Glomerular endothelial cell (primary cell): ENCODE measurements around the gene FAR2. TPM values are rescaled to one million over a fixed set of nuclear protein-coding genes. Genes with fewer than 3 reads are reported as not detected.
"Not testable (repeated sequence)": the region's sequence is repeated elsewhere in the genome, so short reads cannot be mapped to it uniquely, and the experiment has no call there.

Experiments
- DNase-seq: peaks from one replicate; pipeline ENCODE4 v3.0.0-alpha.2; 2011; ENCODE audit warnings: low read depth, low spot score; ENCODE audit errors: extremely low read depth
- total RNA-seq: library from RNA; depleted of rRNA; stranded (reverse); fragments of >200 nt; gene quantifications from 2 replicates; pipeline ENCODE4 v1.2.3, GENCODE V29; 2015

FAR2 gene
- total RNA-seq, 1 donor from 2014 or later = 51.4 TPM

DNA sequence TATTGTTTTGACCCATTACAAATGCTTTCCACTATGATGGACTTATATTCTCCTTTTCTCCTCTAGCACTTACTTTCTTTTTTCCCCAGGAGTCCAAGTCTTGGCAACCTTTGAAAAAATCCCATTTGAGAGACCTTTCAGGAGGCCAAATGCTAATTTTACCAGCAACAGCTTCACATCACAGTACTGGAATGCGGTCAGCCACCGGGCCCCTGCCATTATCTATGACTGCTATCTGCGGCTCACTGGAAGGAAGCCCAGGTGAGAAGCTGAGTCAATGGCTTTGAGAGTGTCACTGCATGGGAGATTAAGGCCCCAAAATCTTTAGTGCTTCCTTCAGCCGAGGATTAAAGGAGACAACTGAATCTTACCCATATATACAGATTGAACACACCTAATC, 167.7 kb downstream of the FAR2 start:
- DNase-seq = no peak

DNA sequence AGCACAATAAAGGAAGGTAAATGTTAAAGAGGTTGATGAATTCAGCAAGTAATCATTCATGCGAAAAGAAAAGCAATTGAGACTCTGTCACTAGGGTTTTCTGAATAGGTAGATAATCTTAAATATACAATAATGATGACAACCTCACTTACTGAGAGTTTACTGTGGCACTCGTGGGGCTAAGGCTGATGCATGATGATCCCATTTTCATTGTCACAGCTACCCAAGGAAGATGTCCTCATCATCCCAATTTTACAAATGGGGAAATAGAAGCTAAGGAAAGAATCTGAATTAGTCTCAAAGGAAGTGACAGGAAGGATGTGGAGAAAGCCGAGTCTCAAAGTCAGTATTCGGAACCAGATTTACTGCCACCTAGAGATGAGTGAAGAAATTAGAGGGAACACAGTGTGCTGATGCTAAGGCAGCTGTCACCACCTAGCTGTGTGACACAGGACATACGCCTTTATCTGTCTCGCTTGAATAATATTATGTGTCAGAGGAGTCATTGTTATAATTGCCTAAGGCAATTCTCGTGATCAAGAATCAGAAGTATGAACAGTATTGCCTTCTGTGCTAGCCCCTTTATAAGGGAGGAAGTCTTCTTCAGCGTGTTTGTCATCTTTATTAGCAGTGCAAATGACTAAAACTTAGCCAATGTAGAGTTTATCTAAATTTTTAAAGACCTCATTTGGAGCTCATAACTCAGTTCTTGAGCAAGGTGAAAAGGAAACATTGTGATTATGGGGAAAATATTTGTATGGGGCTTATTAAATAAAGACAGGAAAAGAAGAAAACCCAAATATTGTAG, 168.7 kb downstream of the FAR2 start:
- peak; percentile 33 for DNase-seq

DNA sequence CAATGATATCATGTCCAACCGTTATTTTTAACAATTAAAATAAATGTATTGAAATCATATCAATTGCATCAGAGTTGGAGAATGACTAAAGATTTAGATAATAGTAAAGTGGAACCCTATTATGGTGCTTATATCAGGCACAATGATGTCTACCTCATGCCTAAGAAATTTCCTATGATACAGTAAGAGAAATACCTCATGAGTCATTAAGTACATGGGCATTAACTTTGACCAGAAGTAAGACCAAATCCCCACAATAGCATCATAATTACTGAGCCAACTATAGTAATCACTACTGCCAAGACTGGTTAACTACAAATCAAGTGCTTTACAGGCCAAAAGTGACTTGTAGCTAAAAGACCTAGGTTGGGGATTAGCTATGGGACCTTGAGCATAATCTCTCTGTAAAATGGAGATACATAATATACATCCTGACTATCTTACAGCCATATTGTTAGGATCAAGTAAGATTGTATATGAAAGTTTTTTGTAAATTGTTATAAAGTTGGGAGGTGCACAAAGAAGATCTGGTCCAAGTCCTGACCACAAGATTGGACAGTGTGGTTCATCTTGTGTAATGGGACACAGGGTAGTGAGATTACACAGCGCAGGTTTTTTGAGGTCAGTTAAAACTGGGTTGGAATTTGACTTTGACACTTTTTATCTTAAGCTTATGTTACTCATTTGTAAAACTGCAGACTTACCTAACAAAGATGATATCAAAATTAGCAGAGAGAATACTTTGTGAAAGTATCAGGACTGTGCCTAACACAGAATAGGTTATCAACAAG, 171.4 kb downstream of the FAR2 start:
- peak; percentile 36 for DNase-seq

DNA sequence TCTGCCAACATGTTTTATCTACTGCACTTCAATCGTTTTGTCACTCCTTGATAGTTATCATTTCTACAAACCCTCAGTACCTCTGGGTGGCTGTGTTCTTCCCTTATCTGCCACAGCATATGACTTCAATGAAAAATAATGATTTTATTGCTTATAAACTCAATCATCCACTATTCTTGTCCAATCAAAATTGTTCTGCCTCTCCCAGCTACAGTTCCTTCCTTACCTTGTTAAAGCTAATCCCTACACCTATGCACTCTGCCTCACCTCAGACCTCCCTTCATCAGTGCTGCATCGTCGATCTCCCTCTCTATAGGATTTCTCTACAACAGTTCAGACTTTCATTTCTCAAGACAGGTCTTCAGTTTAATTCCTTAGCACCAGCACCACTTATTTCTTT, 173.1 kb downstream of the FAR2 start:
- no peak for DNase-seq

DNA sequence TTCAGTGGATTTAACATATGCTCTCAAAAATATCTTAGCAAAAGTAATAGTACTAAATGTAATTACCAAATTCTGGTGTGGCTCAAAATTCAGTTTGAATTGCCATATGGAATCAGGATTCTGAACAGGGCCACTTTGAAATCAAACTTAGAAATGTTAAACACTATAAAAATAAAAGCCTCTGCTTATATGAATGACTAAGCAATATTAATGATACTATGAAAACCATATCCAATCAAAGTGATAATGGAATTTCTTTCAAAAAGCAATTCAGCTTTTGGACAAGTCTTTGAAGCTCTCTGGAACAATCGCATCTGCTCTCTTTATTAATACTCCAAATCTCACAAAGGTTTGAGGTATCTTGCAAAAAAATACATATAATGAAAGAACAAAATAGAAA, 180.3 kb downstream of the FAR2 start:
- no peak for DNase-seq

DNA sequence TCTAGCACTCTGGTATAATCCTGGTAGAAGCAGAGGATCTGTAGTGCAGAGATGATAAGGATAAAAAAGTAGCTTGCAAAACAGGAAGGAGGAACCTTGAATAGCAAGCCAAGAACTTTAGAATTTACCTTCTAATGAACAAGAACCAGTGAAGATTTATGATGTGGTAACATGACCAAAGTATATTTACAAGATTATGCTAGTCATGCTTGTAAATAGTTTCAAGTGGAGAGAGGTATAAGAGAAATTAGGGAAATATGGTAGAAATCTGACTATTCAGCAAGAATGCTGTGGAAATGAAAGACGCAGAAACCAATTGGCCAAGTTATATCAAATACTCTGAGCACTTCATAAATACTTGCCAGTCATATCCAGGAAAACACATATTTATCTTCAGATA, 184.1 kb downstream of the FAR2 start:
- DNase-seq = no peak

DNA sequence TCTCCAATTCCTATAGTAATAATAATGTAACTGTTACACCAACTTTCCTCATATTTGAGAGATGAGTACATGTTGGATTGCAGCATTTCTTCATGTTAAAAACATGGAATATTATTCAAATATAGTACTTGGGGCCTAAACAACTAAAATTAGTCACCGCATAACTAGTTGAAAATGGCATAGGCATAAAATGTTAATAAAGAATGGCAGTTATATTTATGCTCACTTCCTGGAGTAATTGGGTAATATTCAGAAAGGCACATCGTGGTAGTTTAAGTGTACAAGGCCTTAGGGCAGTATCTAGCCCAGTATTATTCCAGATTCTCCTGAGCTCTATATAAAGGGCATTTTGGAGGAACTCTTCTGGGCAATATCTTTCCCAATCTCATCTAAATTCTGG, 185.9 kb downstream of the FAR2 start:
- no peak for DNase-seq

DNA sequence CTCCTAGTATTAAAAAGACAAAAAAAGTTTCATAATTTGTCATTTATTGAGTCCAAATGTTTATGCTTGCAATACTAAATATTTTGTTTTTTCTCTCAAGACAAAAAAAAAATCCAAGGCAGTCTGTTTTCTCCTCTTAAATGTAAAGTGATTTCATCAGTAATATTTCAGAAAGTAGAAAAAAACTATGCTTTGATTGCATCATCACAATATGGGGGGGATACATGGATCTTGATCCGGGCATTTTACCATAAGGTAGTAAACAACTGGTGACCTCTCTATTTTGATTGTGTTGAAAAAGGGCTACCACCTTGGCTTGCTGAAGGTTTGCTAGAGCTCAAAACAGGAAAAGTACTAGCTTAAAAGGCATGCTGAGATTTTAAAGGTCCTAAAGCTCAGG, 188.2 kb downstream of the FAR2 start:
- DNase-seq = no peak

DNA sequence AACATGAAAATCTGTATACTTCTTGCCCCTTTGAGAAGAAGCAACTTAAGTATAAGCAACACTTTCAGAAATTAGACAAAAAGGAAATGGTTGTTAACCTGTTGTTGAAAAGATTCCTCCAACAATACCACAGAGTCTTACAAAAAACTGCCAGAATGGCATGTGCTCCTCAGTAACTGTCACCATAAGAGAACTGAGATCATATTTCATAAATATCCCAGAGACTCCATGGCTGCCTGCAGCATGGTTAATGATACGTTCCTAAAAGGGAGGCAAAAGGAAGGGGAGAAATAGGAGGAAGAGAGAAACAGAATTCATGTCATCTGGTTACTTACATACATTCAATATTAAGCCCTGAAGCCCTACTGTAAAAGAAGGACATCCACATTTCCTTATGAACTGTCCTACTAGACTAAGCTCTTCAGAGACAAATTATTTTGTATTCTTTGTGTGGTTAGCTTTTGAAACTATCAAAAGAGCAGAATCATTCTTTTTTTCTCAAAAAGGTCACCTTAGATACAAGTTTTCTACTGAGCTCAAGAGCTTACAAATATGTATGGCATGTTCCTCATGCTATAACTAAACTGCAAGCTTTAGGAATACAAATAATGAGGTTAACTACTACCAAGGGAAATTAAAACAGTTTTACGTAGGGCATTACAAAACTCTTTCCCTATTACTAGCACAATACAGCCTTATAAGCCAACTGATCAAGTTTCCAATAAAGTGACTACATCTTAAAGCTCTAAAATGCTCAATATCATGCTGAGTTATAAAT, 194.1 kb downstream of the FAR2 start:
- no peak for DNase-seq

DNA sequence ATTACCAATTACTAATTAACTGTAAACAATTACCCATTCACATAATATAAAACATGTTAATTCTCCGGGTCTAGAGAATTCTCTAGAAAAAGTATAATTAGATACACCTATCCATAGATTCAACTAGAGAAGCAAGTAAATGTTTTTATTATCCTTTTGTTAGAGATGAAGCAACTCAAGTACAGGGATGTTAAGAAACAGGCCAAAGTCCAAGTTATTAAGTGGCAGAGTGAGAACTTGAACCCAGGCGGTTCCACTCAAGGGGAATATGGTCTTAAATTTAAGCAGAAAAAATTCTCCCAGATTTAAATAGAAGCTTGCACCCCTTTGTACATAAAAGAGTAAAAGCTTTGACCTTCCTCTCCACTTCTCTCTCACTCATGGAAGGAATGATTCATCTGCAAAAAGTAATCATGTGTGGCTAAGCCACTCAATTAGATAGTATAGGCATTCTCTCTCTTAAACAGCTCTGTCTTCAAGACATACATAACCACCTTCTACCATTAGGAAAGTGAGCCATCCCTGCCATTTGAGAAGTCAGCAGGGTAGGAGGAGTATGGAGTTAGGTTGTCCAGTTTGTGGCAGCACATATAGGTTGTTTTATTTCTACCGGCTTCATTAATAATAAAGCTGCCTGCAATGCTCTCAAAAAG, 197.8 kb downstream of the FAR2 start:
- DNase-seq = no peak

DNA sequence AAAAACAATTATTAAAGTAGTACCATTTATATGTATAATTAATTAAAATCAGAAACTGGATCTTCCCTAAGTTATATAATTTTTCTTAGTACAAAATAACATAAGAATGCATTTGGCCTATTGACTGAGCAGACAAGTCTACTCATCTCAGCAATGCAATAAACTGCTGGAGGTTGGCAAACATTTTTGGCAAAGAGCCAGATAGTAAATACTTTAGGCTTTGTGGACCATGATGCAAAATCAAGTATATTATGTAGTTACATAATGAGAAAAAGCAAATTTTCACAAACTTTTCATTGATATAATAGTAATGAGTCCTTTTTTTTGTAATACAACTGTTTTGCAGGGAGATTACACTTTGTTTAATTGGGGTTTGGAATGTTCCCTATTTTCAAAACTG, 201.0 kb downstream of the FAR2 start:
- DNase-seq = no peak

DNA sequence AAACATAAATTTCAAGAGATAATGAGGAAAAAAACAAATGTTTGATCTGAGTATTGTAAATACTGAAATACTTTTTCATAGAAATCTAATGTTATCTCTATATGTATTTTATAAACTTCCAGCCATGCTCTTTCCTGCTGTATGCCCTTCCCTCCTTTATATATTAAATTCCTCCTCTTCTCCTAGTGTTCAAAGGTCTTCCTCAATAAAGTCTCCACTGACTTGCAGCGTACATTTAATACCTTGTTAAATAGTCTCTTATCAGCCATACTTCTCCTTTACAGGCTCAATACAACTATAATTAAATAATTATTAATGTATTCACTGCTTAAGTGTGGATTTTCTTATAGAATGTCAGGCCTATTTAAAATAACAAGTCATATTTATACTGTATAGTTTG, 205.9 kb downstream of the FAR2 start:
- DNase-seq = no peak

DNA sequence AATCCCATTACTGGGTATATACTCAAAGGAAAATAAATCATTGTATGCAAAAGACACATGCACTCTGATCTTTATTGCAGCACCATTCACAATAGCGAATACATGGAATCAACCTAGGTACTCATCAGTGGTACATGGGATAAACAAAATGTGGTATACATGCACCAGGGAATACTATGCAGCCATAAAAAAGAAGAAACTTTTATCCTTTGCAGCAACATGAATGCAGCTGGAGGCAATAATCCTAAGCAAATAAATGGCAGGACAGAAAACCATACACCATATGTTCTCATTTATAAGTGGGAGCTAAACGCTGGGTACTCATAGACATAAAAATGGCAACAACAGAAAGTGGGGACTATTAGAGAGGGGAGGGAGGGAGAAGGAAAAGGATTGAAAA, 216.0 kb downstream of the FAR2 start:
- DNase-seq = no peak

DNA sequence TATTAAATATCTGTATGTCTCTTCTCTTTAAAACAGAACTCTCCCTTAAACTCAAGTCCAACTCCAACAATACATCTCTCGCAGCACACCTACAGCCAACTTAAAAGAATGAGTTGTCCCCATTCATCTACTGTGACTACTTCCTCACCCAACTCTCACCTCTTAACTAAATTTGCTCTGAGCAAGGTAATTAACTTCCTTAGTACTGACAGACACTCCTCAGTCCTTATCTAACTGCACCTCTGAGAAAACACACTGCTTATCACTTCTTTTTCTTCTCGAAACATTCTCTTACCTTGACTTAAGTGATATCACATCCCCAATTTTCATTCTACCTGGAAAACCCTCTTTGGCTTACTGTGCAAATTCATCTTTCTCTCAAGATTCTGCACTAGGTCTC, 224.9 kb downstream of the FAR2 start:
- DNase-seq = no peak

DNA sequence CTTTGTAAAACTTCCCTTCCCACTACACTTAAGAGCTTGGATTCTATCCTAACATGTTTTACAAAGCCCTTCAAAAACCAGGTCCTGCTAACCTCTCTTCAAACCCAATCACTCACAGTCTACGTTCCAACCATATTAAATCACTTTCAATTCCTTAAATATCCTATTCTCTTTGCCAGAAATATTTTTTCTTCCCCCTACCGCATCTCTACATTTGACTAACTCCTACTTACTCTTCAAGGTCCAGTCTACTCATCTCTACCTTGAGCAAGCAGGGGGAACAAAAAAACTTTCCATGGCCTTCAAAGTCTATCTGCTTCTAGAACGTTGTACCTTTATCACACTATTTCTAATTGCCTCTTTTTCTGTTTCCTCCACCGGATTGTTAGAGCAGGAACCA, 225.8 kb downstream of the FAR2 start:
- DNase-seq = no peak

DNA sequence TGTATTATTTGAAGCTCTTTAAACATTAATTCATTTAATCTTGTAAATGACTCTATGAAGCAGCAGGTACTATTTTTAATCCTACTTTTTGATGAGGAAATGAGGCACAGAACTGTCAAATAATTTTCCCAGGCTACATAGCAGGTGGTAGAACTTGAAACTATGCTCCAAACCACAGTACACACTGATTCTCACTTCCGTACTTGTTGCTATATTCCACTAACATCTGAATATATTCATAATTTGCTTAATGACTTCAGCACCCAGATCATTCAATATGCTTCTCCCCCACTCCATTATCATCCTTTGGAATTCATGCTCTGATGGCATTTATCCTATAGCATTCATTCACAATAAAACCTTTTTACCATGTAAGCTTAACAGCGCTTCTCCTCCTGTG, 227.0 kb downstream of the FAR2 start:
- DNase-seq = no peak

DNA sequence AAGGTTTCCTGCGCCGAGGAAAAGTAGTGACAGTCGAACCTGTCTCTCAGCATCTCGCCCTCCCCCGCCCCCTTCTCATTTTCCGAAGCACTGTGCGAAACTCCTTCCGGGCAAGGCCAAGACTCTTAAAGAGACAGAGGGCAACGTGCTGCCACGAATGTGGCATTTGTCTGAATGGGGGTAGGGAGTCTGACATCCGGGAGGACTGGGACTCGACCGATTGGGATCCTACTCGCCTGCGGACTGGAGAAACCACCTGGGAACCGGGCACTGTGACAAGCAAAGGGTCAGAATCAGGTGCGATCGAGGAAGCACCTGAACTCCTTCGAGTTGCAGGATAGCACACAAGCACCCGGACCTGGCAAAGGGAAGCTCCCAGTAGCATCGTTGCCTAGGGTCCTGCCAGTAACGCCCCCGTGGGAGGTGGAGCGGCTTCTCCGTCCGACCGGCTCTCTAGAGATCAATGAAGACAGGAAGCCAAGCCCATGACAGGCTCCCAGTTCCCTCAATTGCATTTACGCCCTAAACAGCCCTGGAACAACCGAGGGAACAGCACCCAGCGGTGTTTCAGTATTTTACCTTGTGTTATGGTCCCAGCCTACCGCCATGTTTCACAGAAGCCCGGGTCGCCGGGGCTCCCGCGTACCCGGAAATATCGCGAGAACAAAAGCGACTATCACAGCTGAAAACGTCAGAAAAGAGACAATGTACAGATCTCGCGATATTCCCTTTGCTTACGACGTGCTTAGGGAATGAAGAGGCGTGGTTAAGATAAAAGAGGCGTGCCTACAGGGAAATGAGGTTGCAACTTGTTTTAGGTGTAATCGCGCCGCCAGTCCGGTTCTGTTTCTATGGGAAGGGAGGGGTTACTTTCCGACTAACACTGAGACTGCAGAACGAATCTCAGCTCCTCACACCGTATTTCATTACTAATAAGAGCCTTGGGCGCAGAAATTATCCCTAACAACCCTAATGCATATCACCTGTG, 231.8 kb downstream of the FAR2 start, which contains the start of gene ERGIC2:
Gene ERGIC2, minus strand, starts transcription at position 637 of the 988 bp plus-strand sequence. CDS start 9,539 bp downstream, outside the sequence.
- DNase-seq = peak; percentile 99

DNA sequence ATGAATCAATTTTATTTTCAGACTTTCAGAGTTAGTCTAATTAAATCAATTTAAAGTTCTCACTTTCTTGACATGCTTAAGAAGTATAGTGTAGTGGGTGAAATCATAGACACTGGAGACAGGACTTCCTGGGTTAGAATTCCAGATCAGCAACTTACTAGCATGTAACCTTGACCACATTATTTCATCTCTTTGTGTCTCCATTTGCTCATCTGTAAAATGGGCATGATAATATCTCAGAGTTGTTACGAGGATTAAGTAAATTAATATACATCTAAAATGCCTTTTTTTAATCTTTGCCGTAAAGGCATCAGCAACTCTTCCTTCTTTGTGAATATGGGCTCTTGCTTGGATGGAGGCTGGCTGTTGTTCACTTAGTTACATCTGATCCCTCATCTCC, 233.2 kb downstream of the FAR2 start:
- DNase-seq = no peak

DNA sequence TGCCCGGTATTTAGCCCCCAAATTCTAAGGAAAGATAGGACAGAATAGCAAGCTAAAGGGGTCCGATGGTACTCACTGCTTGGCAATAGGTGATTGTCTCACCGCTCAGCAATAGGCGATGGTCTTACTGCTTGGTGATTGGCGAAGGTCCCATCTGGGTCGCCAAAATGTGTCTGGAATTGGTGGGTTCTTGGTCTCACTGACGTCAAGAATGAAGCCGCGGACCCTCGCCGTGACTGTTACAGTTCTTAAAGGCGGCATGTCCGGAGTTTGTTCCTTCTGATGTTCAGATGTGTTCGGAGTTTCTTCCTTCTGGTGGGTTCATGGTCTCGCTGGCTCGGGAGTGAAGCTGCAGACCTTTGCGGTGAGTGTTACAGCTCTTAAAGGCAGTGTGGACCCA, 236.1 kb downstream of the FAR2 start:
- not testable (repeated sequence) for DNase-seq
